ENCODE measurements around the gene PEX14. TPM values are rescaled to one million over a fixed set of nuclear protein-coding genes. Genes with fewer than 3 reads are reported as not detected.

Gene PEX14
- total RNA-seq, 2 experiments from 2014 or later: 19.6 to 19.9 TPM

- CTCF ChIA-PET: no interaction called here
Observed at GRCh38 chr1:10635085-10635896, 160.5 kb downstream of the PEX14 start.

GRCh38 chr1:10635992-10636391 lies 161.2 kb downstream of the PEX14 start:
- POLR2A ChIA-PET: no interaction called here

More at GRCh38 chr1:10635085-10635896, 160.5 kb downstream of the PEX14 start:
- POLR2A ChIA-PET: no interaction called here

GRCh38 chr1:10637400-10637799 lies 162.7 kb downstream of the PEX14 start:
- CTCF ChIA-PET: interaction anchor here (1.1 kb wide), 1 partner anchor 113 kb away, joined by 3 read pairs; no protein-coding TSS in a partner anchor
- POLR2A ChIA-PET: no interaction called here

More at GRCh38 chr1:10635992-10636391, 161.2 kb downstream of the PEX14 start:
- CTCF ChIA-PET: no interaction called here

- ChIA-PET POLR2A (no interaction called here), CTCF (interaction anchor here (1.1 kb wide), 1 partner anchor 114 kb away, joined by 3 read pairs; no protein-coding TSS in a partner anchor)
Observed at GRCh38 chr1:10637834-10638558, 163.2 kb downstream of the PEX14 start.

GRCh38 chr1:10638559-10639005 lies 163.8 kb downstream of the PEX14 start:
- ChIA-PET CTCF (interaction anchor here (1.1 kb wide), 1 partner anchor 114 kb away, joined by 3 read pairs; no protein-coding TSS in a partner anchor), POLR2A (no interaction called here)

- ChIA-PET CTCF (no interaction called here), POLR2A (no interaction called here)
Observed at GRCh38 chr1:10639011-10639774, 164.4 kb downstream of the PEX14 start.

- CTCF ChIA-PET: interaction anchor here (0.5 kb wide), 1 partner anchor 208 kb away, joined by 3 read pairs; no protein-coding TSS in a partner anchor
- POLR2A ChIA-PET: no interaction called here
Observed at GRCh38 chr1:10639775-10640578, 165.2 kb downstream of the PEX14 start.

GRCh38 chr1:10640843-10641553 lies 166.2 kb downstream of the PEX14 start:
- CTCF ChIA-PET: no interaction called here
- POLR2A ChIA-PET: no interaction called here

GRCh38 chr1:10641976-10642375 lies 167.2 kb downstream of the PEX14 start:
- ChIA-PET POLR2A (no interaction called here), CTCF (no interaction called here)

GRCh38 chr1:10642403-10643080 lies 167.8 kb downstream of the PEX14 start:
- ChIA-PET CTCF (no interaction called here), POLR2A (no interaction called here)

- ChIA-PET CTCF (no interaction called here), POLR2A (no interaction called here)
Observed at GRCh38 chr1:10643607-10644306, 169.0 kb downstream of the PEX14 start.

- ChIA-PET CTCF (no interaction called here), POLR2A (no interaction called here)
Observed at GRCh38 chr1:10644307-10645128, 169.8 kb downstream of the PEX14 start.

GRCh38 chr1:10646347-10646861 lies 171.7 kb downstream of the PEX14 start:
- ChIA-PET CTCF (interaction anchor here (1.2 kb wide), 1 partner anchor 152 kb away, joined by 3 read pairs; no protein-coding TSS in a partner anchor), POLR2A (no interaction called here)

GRCh38 chr1:10647414-10648170 lies 172.8 kb downstream of the PEX14 start:
- POLR2A ChIA-PET: no interaction called here
- CTCF ChIA-PET: interaction anchor here (1.2 kb wide), 1 partner anchor 153 kb away, joined by 3 read pairs; no protein-coding TSS in a partner anchor

- ChIA-PET POLR2A (no interaction called here), CTCF (no interaction called here)
Observed at GRCh38 chr1:10648689-10649516, 174.2 kb downstream of the PEX14 start.

Measured in activated CD8-positive, alpha-beta memory T cell treated with anti-CD3 and anti-CD28 coated beads for 36 hours (primary cell).